Endometrium (tissue), 2 donors: Measurements from ENCODE around the gene PRKAR2B.
A peak's percentile ranks its signal among the peaks of the same experiment; 100 is the strongest.

Experiments used
- FAIRE-seq: peaks from 2 replicates; lab custom pipeline; 2012; peaks lifted over from hg19 to GRCh38; lab: Jason Lieb, UNC
- donor health status: control.
- donor health status: control.

The PRKAR2B gene

DNA sequence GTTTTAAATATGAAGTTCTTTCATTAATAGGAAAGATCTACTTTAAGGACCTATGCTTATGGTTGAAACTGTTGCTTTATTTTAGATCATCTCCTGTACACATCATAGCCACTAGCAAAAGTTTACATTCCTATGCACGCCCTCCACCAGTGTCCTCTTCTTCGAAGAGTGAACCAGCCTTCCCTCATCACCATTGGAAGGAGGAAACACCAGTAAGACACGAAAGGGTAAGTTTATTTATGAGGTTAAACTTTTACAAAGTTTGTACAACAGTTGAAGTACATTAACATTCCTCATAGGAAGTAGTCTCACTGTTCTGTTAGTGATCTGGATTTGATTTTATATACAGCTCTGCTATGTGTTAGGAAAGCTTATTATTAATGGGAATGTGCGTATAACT is 141.2 kb downstream of the PRKAR2B start:
- no peak for FAIRE-seq

DNA sequence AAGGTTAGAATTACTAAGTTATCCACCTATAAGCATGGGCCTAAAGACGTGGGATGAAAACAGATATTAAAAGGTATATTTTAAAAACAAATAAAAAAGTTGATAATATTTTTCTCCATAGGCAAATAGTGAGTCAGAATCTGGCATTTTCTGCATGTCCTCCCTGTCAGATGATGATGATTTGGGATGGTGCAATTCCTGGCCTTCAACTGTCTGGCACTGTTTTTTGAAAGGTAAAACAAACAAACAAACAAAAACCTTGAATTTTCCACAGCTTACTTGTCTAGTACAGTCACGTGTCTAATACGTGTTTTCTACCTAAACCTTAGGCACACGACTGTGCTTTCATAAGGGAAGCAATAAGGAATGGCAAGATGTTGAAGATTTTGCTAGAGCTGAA is 141.7 kb downstream of the PRKAR2B start:
- no peak for FAIRE-seq

DNA sequence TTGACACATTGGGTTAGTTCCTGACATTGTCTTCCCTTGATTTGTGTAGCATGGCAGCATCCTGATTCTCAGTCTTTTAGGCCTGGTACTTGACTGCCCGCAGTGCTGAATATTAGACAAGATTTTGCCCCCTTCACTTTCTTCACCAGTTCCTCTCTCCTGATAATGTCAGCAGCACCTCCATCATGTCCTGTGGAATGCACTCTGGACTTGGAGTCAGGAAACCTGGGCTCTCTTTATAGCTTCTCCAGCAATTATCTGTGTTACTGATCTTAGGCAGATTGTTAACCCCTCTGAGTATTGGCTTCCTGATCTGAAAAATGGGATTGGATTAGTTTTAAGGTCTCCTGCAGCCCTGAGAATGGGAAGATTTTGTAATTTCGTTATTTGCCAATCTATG is 143.3 kb downstream of the PRKAR2B start:
- FAIRE-seq: no peak

DNA sequence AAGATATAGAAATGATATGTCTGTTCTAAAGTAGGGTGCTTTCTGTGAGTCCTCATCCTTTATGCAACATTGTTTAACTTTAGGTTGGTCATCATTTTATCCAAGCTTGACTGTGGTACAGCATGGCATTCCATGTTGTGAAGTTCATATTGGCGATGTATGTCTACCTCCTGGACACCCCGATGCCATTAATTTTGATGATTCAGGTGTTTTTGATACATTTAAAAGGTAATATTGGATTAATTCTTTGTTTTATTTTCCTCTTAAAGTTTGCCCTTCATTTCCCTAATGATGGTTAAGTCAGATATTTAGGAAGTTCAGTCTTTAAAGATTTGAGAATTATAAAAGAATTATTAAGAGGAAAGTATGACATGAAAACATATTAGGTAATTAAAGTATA is 145.6 kb downstream of the PRKAR2B start:
- FAIRE-seq: no peak

DNA sequence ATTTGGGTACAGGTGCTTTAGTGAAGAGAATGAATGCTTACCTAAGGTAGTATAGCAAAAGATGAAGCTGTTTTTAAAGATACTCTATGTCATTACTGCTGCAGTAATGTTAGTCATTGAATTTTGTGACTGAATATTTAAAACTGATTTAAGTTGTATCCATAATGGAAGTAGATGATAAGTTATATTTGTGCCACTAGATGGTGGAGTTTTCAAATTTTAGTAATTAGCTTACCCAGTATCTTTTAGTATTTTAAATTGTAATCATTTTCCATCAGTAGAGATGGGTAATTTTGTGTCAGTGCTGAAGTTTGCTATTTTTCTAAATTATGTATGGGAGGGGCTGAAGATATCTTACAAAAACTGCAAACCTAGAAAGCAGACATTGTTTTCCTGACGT is 149.5 kb downstream of the PRKAR2B start:
- FAIRE-seq: no peak

DNA sequence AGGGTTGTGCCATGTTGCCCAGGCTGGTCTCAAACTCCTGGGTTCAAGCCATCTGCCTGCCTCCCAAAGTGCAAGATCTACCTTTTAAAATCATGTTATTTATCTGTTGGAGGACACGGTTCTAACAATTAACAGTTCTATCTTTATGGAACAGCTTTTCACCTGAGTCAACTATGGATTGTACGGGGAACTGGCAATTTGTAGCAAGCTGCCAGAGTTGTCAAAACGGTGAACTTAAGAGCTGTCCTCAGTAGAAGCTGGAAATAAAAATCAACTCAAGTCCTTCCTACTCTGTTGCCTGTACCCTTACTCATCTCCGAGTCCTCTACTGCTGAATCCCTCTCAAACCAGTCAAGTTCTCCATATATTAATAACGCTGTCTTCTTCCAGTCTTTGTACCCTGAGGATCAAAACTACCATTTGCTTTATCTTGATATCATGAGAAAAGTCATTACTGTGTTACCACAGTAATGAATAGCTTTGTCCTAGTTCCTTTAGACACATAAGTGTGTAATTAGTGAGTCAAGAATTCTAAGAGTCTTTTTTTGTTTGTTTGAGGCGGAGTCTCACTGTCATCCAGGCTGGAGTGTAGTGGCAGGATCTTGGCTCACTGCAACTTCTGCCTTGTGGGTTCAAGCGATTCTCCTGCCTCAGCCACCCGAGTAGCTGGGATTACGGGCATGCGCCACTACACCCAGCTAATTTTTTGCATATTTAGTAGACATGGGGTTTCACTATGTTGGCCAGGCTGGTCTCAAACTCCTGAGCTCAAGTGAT is 152.5 kb downstream of the PRKAR2B start:
- FAIRE-seq: no peak

DNA sequence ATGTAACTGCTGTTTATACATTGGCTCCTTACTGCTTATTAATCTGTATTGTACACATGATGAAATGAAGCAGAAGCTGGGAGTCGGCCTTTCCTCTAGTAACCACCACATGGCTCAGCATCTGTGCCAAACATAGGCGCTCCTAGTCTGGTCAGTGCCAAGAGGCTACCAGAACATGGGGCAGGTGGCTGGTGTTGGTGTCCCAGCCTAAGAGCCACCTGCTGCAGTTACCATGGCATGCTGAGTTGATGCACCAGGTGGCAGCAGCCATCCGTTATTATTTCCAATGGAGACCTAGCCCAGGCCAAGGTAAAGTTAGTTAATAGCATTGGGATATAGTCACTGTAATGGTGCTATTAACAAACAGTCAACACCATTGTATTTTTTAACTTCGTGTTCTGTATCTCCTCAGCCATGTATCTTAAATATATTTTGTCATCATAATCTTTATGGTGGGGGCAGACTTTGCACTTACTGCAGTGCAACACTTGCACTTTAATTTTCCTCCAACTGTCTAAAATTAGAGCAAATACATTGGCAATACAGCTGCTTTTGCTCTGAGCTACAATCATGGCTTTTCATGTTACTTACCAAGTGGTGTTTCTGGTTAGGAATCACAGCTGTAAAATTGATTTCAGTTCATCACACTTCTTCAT is 157.4 kb downstream of the PRKAR2B start:
- FAIRE-seq: no peak

DNA sequence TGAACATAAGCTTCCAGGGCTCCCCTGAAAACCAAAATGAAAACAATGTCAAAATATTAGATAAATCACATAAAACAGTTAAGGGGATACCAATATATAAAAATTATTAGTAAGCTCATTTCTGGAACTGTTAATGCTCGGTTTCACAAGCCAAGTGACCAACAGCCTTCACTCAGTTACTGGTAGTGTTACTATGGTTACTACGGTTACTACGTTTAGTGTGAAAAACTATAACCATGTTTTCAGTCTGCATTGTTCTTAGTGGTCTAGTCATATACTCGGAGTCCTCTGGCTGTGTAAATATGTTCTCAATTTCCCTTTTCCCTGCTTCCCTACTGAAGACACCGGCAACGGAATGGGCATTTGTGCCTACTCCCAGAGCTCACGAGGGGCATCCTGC is 159.1 kb downstream of the PRKAR2B start:
- no peak for FAIRE-seq

DNA sequence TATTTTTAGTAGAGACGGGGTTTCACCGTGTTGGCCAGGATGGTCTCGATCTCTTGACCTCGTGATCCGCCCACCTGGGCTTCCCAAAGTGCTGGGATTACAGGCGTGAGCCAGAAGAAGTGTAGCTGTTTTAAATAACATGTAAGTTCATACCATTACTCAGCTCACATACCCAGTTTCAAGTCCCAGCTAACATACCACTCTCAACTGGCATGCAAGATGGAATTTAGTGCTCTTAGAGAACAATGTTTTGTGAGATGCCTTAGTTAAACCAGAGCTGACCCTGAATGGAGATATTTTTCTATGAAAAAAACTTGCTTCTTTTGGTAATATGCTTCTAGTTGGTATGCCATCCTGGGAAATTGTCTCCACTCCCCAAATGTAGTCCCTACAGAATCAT is 161.6 kb downstream of the PRKAR2B start:
- FAIRE-seq: no peak

DNA sequence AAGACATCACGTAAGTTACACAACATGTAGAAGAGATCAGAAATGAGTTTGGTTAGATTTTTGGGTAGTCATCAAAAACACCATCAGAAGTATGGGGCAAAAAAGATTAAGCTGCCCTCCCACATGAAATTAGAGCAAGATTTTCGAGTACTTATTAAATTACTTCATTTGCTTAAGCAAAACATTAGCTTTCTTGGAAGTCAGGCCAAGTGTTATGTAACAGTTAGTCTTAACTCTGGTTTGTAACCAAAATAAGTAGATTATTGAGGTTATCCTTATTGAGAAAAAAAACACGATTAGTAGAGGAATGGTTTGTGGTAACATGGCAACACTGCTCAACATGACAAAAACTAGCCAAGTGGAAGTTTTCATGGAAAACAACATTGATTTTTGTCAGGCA is 162.2 kb downstream of the PRKAR2B start:
- FAIRE-seq: peak; percentile 50

DNA sequence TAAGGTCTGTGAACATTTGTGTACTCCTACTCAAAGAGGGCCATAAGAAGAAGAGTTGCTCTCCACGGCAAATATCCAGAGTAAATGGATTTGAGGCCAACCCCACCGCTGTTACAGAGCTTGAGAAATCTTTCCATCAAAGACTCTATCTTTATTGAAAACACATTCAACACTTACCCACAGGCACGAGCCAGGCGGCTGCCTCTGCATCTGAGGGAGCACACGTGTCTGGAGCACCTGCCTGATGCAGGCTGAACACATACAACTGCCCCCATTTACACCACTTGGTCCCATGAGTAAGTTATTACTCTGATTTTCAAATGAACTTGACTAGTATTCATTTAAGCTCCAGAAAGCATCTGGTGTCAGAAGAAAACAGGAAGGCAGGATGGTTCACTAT is 163.0 kb downstream of the PRKAR2B start:
- no peak for FAIRE-seq

DNA sequence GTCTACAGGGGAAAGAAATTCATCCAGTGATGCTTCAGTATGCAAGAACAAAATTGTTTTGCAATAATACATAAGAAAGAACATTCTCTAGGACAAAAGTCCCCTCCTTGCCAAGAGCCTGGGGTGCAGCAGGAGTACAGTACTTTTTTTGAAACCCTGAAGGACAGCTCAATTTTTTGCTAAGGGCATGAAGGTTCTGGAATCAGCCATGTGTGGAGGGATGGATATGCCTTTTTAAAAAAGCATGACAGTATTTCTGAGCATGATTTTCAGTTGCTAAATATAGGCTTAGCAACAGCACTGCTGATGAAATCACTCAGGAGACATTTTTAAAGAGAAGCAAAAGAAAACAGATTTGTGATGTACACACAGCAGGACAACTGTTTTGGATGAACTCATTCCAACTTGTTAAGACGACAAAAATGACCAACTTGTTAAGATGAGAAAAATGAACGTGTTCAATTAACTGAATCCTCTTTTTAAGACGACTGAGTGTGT is 163.6 kb downstream of the PRKAR2B start:
- no peak for FAIRE-seq

DNA sequence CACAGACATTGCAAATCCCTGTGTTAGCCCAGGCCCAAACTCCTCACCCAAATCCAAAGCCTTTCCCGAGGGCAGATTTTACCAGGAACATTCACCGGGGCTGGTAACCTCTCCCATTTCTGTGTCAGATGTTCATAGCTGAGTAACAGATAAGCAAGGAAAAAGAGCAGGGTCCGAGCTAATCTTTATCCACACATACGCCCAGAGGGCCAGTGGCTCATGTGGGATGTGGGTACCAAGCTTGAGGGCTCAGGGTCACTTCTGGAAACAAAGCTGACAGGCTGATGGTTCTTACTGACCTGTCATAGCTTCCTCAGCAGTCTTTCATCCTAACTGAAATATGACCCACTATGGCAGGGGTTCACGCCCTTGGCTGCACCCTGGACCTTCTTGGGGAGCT is 164.1 kb downstream of the PRKAR2B start:
- no peak for FAIRE-seq

DNA sequence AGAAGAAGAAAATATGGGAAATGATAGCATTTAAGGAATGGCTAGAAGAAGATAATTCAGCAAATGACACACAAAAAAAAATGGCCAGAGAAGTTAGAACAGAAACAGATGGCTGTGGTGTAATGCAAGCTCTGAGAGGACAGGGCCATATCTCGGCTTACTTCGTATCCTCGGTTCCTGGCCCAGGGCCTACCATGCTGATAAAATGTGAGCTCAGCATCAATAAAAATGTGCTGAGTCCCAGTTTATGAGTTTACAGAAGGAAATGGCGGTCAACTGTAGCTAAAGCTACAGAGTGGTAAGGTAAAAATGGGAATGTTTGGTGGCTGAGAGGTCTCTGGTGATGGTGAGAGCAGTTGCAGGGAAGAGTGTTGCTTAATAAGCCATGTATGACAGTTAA is 165.1 kb downstream of the PRKAR2B start:
- FAIRE-seq: no peak

DNA sequence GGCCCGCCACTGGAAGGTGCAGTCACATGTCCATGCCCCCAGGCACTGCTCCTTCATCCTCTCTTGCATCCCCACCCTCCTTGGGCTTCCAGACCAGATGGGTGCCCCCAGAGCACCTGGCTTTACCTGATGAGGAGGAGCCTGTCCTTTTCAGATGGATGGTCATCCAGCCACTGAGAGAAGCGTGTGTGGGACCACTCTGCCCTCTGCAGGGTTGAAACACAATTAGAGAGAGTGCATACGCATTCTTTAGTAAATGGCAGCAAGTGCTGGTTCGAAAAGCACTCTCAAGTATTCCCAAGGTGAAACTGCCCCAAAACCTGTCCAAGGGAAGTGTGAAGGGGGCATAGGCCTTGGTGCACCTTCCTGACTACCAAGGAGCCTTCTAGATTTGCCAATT is 165.9 kb downstream of the PRKAR2B start:
- no peak for FAIRE-seq
